ENCODE data around the gene MYD88.

The MYD88 gene

DNA sequence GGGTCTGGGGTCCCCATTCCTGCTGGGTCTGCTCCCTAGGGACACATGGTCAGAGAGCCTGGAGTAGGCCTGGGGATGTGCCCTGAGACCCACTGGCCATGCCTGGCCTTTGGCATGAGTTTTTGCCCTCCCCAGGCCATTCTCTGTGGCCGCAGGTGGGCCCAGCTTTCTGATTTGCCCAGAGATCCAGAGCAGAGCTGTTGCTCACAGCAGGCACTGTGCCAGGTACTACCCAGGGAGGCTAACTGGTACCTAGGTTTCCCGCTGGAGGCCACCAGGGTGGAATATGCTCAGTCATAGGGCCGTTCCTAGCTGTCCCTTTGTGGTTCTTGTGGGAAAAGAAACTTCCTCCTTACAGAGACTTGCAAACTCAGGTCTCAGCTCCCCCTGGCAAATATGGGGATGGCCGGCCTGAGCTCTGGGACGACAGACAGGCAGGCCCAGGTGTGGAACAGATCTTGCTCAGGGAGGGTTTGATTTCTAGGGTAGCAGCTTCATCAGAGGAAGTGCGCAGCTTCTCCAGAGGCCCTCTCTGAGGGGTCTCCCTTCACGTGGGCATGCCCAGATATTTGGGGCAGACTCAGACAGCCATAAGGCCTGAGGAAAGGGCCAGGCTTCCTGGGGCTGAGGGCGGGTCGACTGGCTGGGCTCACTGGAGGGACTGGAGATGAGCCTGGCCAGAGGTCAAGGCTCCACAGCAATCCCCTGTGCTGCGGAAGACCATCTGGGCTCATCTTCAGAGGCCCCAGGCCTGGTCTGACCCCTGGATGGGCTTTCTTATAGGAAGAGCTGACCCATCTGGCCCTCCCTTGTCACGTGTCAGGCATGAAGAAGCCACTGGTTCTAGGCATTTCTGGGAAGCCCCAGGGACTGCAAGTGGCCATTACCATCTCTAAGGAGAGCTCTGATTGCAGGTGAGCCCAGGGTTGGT lies 29.5 kb upstream of the MYD88 start:
- intact Hi-C loops (cut with micrococcal nuclease), result no loop called here
- Mint-ChIP-seq H3K36me3 (ENCODE audit: low read depth) (peaks cover 6% of the 10 kb centered on the region), H3K27me3 (no peaks in the 10 kb centered on the region), H3K4me1 (ENCODE audit: low read depth) (peaks cover 33% of the 10 kb centered on the region), H3K4me3 (no peak overlapping the region), H3K27ac (peak overlapping the region; percentile 9), H3K9me3 (peaks cover 11% of the 10 kb centered on the region)

DNA sequence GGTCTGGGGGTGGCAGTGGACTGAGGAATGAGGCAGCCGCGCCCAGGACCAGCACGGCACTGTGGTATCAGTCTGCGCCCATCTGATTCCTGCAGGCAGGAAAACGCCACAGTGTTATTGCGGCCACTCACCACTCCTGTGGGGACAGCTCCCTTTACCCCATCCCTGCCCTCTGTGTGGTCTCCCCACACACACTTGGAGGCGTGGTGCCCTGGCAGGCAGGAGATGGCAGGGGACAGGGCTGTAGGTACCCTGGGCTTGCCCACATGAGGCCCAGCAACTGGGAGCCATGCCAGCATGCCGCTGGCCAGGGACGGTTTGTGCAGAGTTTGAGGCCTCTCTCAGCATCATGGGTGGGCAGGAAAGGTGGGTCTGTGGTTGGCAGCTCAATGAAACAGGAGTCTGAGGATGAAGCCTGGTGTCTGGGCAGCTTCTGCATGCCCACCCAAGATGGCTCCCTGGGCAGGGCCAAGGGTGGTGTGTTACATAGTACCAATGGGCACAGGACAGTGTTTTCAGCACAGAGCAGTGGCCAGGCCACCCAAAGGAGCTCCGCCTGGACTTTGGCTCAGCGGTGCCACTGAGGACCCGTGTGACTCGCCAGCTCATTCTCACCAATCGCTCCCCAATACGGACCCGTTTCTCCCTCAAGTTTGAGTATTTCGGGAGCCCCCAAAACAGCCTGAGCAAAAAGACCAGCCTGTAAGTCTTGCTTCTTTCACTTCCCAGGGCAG lies 28.7 kb upstream of the MYD88 start:
- H3K27ac Mint-ChIP-seq, result no peak overlapping the region
- H3K36me3 Mint-ChIP-seq (ENCODE audit: low read depth), result peaks cover 6% of the 10 kb centered on the region
- H3K27me3 Mint-ChIP-seq, result no peaks in the 10 kb centered on the region
- no peak overlapping the region for H3K4me3 Mint-ChIP-seq
- H3K9me3 Mint-ChIP-seq, result peaks cover 11% of the 10 kb centered on the region
- intact Hi-C loops (cut with micrococcal nuclease), result no loop called here
- H3K4me1 Mint-ChIP-seq (ENCODE audit: low read depth), result peaks cover 33% of the 10 kb centered on the region

DNA sequence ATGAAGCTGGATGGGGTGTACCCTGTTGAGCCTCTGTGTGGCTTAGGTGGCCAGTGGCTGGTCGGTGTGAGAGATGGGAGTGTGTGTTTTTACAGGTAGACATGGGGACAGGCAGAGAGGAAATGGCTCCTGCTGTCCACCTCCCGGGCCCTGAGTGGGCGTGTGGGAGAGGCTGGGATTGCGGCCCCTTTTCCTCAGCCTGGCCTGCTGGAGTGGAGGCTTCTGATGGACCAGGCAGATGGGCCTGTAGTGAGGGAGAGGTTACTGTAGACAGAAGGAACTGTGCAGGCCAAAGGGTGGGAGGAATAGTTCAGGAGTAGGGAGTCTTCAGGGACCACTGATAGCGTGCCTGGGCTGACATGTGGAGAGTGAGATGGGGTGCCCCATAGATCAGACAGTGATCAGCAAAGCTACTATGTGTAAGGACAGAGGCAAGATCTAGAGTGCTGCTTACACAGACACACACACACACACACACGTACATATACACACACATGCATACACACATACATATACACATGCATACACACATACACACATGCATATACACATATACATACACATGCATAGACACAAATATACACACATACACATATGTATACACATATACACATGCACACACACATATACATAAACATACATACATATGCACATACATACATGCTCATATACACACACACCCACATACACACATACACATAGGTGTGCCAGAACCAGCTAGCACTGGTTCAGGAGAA lies 28.0 kb upstream of the MYD88 start:
- no peak overlapping the region for H3K4me3 Mint-ChIP-seq
- H3K4me1 Mint-ChIP-seq (ENCODE audit: low read depth), result peaks cover 33% of the 10 kb centered on the region
- H3K27ac Mint-ChIP-seq, result no peak overlapping the region
- H3K27me3 Mint-ChIP-seq, result no peaks in the 10 kb centered on the region
- peaks cover 4% of the 10 kb centered on the region for H3K36me3 Mint-ChIP-seq (ENCODE audit: low read depth)
- intact Hi-C loops (cut with micrococcal nuclease), result no loop called here
- H3K9me3 Mint-ChIP-seq, result peaks cover 6% of the 10 kb centered on the region

DNA sequence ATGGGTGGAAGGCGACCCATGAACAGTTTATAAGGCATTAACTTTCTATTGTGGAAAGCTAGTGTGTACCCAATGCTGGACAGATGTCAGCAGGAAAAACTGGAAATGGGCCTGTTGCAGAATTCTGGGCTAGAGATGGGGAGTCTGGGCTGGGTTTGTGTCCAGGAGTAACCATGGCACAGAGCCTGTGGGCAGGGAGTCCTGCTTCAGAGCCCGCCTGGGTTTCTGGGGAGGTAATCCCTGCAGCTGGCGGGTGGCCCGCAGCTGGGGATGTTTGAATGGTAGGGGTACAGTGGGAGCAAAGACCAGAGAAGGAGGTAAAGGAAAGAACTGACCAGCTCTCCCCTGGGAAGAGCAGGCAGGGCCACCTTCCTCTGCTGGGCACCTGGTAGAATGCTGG lies 27.3 kb upstream of the MYD88 start:
- no peaks in the 10 kb centered on the region for H3K36me3 Mint-ChIP-seq (ENCODE audit: low read depth)
- intact Hi-C loops (cut with micrococcal nuclease), result no loop called here
- H3K4me3 Mint-ChIP-seq, result no peak overlapping the region
- H3K27me3 Mint-ChIP-seq, result no peaks in the 10 kb centered on the region
- no peaks in the 10 kb centered on the region for H3K9me3 Mint-ChIP-seq
- no peak overlapping the region for H3K27ac Mint-ChIP-seq
- H3K4me1 Mint-ChIP-seq (ENCODE audit: low read depth), result peaks cover 33% of the 10 kb centered on the region

DNA sequence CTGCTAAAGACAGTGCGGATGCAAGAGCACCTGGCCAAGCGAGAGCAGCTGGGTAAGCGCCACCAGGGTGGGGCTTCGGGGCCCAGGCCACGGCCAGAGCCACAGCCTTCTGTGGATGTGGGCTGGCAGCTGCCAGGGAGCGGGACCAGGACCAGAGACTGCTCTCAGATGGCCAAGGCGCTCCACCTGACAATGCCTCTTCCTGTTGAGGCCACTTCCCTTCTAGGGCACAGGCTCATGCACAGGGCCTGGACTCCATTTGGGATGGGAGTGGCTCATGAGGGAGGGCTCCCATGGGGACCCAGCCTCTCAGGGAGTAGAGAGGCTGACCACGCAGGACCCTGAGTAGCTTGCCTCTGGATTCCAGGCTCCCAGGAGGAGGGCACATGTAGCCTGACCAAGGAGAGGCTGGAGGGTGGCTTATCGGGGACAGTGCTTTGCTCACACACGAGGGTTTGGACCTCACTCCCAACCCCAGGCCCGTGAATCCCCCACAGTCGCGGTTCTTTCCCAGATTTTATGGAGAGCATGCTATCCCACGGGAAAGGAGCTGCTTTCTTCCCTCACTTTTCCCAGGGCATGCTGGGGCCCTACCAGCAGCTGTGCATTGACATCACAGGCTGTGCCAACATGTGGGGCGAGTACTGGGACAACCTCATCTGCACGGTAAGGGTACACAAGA lies 26.6 kb upstream of the MYD88 start:
- Mint-ChIP-seq H3K4me3 (no peak overlapping the region), H3K27ac (no peak overlapping the region), H3K9me3 (no peaks in the 10 kb centered on the region), H3K4me1 (ENCODE audit: low read depth) (peaks cover 33% of the 10 kb centered on the region), H3K27me3 (no peaks in the 10 kb centered on the region), H3K36me3 (ENCODE audit: low read depth) (no peaks in the 10 kb centered on the region)
- intact Hi-C loops (cut with micrococcal nuclease), result no loop called here

DNA sequence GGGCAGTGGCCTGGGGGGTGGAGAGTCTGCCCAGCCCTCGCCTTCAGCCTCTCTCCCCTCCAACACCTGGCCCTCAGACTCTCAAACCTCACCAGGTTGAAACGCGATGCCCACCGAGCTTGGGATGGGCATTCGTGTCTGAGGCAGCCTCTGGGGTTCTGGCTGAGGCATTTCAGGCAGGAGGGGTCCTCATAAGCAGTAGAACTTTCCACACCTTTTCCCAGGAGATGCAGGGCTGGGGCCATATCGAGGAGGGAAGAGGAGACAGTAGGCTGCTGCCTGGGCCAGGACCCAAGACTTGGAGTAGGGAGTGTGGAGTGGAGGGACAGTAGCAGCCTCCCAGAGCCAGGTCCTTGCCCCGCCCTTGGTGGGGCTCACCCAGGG lies 26.1 kb upstream of the MYD88 start:
- no peak overlapping the region for H3K27ac Mint-ChIP-seq
- H3K36me3 Mint-ChIP-seq (ENCODE audit: low read depth), result no peaks in the 10 kb centered on the region

DNA sequence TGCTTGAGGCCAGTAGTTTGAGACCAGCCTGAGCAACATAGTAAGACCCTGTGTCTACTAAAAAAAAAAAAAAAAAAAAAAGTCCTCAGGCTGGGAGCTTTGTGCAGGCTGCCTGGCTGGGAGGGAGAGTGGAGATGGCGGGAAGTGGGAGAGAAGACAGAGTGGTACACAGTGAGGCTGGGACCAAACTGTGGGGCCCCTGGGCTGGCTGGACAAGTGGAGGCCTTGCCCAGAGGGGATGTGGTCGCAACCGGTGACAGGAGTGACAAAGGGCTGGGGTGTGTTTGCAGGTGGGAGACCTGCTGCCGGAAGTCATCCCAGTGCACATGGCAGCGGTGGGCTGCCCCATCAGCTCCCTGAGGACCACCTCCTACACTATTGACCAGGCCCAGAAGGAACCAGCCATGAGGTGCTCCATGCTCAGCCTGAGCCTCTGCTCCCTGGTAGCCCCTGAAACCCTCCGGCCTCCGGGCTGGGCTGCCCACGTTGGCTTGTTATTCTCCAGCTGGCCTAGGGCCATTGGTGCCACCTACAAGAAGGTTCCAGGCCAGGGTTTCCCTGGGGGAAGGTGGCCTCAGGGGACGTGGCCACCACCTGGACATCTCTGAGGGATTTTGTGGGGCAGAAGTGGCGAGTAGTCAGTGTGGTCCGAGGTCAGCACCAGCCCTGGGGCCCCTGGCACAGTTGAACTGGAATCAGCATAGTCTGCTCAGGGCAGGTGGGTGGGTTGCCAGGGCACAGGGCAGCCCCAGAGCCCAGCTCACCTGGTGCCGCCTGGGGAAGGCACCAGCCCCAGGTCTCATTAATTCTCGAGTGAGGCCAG lies 24.2 kb upstream of the MYD88 start:
- peaks cover 12% of the 10 kb centered on the region for H3K4me1 Mint-ChIP-seq (ENCODE audit: low read depth)
- H3K36me3 Mint-ChIP-seq (ENCODE audit: low read depth), result peaks cover 12% of the 10 kb centered on the region
- no peak overlapping the region for H3K27ac Mint-ChIP-seq
- no peak overlapping the region for H3K4me3 Mint-ChIP-seq
- intact Hi-C loops (cut with micrococcal nuclease), result no loop called here
- no peaks in the 10 kb centered on the region for H3K27me3 Mint-ChIP-seq
- H3K9me3 Mint-ChIP-seq, result no peaks in the 10 kb centered on the region

More for the DNA sequence above, 26.1 kb upstream of the MYD88 start:
- H3K9me3 Mint-ChIP-seq, result no peaks in the 10 kb centered on the region
- no peak overlapping the region for H3K4me3 Mint-ChIP-seq
- no peaks in the 10 kb centered on the region for H3K27me3 Mint-ChIP-seq
- intact Hi-C loops (cut with micrococcal nuclease), result no loop called here
- H3K4me1 Mint-ChIP-seq (ENCODE audit: low read depth), result peaks cover 31% of the 10 kb centered on the region

DNA sequence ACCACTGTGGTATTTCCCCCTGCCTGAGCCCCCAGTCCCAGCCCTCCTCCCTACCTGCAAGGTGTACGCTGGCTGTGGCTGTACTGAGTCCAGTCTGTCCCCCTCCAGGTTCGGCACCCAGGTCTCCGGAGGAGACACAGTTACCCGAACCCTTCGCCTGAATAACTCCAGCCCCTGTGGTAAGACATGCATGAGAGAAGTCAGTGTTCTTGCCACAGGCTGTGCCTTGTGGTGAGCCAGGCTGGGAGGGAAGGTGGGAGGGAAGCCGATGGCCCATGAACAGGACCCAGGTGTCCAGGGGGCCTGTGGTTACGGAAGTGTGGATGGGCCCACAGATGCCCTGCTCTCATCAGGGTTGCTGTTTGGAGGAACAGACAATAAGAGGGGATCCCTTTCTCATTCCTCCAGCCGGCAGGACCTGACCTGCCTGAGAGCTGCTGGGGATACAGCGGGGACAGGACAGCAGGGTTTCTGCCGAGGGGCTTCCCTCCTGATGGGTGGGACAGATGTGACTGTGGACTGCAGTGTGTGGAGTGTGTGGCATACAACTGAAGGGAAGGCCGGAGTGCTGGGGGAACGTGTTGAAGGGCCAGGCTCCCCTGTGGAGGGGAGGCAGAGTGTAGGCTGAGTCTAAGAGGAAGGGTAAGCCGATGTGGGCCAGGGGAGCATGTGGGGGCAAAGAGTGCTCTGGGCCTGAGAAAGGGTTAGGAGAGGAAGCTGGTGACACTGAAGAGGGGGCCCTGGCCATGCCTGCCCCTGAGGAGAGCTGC lies 23.4 kb upstream of the MYD88 start:
- no peaks in the 10 kb centered on the region for H3K9me3 Mint-ChIP-seq
- H3K36me3 Mint-ChIP-seq (ENCODE audit: low read depth), result peaks cover 20% of the 10 kb centered on the region
- H3K4me3 Mint-ChIP-seq, result no peak overlapping the region
- peaks cover 5% of the 10 kb centered on the region for H3K4me1 Mint-ChIP-seq (ENCODE audit: low read depth)
- no peak overlapping the region for H3K27ac Mint-ChIP-seq
- H3K27me3 Mint-ChIP-seq, result no peaks in the 10 kb centered on the region
- intact Hi-C loops (cut with micrococcal nuclease), result loop anchor here (5.0 kb wide), 2 partner anchors 112 to 367 kb away; no protein-coding TSS in a partner anchor

DNA sequence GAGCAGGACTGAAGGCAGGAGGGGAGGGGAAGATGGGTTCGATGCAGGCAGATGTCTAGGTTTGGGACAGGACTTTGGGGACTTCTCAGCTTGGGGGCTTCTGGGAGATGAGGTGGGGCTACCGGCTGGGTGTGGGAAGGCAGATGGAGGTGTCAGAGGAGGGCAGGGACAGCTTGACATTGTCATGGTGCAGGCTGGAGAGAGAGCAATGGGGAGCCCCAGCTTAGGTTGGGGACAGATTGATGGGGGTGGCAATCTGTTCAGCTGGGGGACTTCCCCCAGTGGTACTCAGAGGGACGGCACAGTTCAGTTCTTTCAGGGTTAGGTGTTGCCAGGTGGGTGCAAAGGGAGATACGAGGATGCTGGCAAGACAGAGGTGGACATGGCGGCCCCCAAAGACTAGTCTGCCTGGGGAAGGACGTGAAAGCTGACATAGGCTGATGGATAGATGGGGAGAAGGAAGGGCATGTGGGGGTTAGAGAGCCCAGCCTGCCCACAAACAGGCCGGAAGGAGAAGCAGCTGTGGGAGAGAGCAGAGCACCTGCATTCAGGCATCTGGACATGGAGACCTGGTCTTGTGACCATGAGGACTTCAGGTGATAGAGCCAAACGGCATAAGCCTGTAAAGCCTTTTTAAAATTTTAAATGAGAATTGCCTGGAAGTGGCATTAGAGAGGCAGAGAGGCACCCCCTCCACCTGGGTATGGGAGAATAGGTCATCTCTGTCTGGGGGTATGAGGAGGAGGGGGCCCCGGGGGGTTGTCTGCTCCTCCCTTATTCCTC lies 22.6 kb upstream of the MYD88 start:
- peaks cover 2% of the 10 kb centered on the region for H3K4me1 Mint-ChIP-seq (ENCODE audit: low read depth)
- H3K36me3 Mint-ChIP-seq (ENCODE audit: low read depth), result peaks cover 27% of the 10 kb centered on the region
- H3K27me3 Mint-ChIP-seq, result no peaks in the 10 kb centered on the region
- intact Hi-C loops (cut with micrococcal nuclease), result loop anchor here (5.0 kb wide), 2 partner anchors 111 to 366 kb away; no protein-coding TSS in a partner anchor
- no peaks in the 10 kb centered on the region for H3K9me3 Mint-ChIP-seq
- no peak overlapping the region for H3K4me3 Mint-ChIP-seq
- no peak overlapping the region for H3K27ac Mint-ChIP-seq

DNA sequence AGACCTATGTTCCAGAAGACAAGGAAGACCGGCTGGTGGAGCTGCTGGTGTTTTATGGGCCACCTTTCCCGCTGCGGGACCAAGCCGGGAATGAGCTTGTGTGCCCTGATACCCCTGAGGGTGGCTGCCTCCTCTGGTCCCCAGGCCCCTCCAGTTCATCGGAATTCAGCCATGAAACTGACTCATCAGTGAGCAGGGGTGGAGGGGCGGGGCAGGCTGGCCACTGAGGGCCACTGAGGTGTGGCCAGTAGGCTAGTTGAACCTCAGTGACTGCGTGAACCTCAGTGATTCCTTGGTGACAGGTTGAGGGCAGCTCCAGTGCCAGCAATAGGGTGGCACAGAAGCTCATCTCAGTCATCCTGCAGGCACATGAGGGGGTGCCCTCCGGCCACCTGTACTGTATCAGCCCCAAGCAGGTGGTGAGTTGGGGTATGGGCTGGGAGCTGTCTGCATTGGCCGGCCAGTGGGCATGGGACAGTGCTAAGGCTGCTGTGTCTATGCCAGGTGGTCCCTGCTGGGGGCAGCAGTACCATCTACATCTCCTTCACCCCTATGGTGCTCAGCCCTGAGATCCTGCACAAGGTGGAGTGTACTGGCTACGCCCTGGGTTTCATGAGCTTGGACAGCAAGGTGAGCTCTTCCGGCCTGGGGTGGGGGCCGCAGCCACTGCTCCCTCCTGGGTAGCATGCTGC lies 21.8 kb upstream of the MYD88 start:
- H3K27me3 Mint-ChIP-seq, result no peaks in the 10 kb centered on the region
- H3K4me3 Mint-ChIP-seq, result no peak overlapping the region
- intact Hi-C loops (cut with micrococcal nuclease), result loop anchor here (5.0 kb wide), 2 partner anchors 111 to 366 kb away; no protein-coding TSS in a partner anchor
- peaks cover 35% of the 10 kb centered on the region for H3K36me3 Mint-ChIP-seq (ENCODE audit: low read depth)
- H3K27ac Mint-ChIP-seq, result no peak overlapping the region
- H3K4me1 Mint-ChIP-seq (ENCODE audit: low read depth), result peaks cover 5% of the 10 kb centered on the region
- H3K9me3 Mint-ChIP-seq, result no peaks in the 10 kb centered on the region

DNA sequence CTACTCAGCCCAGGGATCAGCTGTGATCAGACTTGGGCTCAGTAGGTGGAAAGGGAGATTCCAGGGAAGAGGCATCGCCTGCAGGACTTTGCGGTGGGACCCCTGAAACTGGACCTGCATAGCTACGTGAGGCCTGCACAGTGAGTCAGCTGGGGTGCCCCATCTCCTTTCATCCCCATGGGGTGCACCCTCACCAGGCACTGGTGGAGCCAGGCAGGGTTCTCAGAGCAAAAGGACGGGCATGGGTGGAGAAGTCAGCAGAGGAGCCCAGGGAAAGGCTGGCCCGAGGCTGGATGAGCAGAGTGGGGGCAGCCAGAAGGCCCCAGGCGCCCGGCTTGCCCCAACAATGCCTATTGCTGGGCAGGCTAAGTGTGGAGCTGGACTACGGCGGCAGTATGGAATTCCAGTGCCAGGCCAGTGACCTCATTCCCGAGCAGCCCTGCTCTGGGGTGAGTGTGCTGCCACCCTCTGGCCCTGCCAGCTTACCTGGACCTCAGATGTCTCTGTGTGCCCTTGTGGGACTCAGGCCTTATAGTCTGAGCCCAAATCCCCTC lies 21.2 kb upstream of the MYD88 start:
- intact Hi-C loops (cut with micrococcal nuclease), result loop anchor here (5.0 kb wide), 2 partner anchors 110 to 365 kb away; no protein-coding TSS in a partner anchor
- H3K4me1 Mint-ChIP-seq (ENCODE audit: low read depth), result peaks cover 5% of the 10 kb centered on the region
- H3K27me3 Mint-ChIP-seq, result no peaks in the 10 kb centered on the region
- H3K9me3 Mint-ChIP-seq, result no peaks in the 10 kb centered on the region
- no peak overlapping the region for H3K4me3 Mint-ChIP-seq
- H3K27ac Mint-ChIP-seq, result no peak overlapping the region
- peaks cover 41% of the 10 kb centered on the region for H3K36me3 Mint-ChIP-seq (ENCODE audit: low read depth)
